H1 (cell line): Measurements from ENCODE around the gene CHN2. TPM values are rescaled to one million over a fixed set of nuclear protein-coding genes. Genes with fewer than 3 reads are reported as not detected.

Experiments
- CTCF ChIA-PET: fragments of 300-600 bp; sonication (Branson Sonifier 250); formaldehyde crosslinking; loops from one replicate; lab custom pipeline; 2021; ENCODE audit not compliant: partially characterized antibody; lab: Charles Lee
- POLR2A ChIA-PET: fragments of 300-600 bp; sonication (Branson Sonifier 250); formaldehyde crosslinking; loops from one replicate; lab custom pipeline; 2021; ENCODE audit warnings: inconsistent platforms; ENCODE audit not compliant: partially characterized antibody; lab: Charles Lee
- DNase-seq, 2 experiments: peaks; one replicate each; pipeline versions ENCODE4 v3.0.0 to v3.0.0-alpha.2; 2010 to 2022; ENCODE audit warnings: low spot score in 2 of 2, low read depth in 1 of 2, mixed read lengths in 1 of 2
- FAIRE-seq: peaks from 2 replicates; lab custom pipeline; 2011; peaks lifted over from hg19 to GRCh38; lab: Jason Lieb, UNC
- H2AFZ ChIP-seq: 2 replicates; pipeline ENCODE4 v1.8.1; 2012; ENCODE audit warnings: low read length, inconsistent platforms
- H2AK5ac ChIP-seq: 2 replicates; pipeline ENCODE4 v1.6.1; 2013; ENCODE audit warnings: low read depth, low read length
- H2BK120ac ChIP-seq: replicated peaks from 2 replicates; pipeline ENCODE3; 2013; ENCODE audit warnings: low read depth, low read length, inconsistent platforms
- H2BK12ac ChIP-seq: 2 replicates; pipeline ENCODE4 v1.6.1; 2013; ENCODE audit warnings: low read depth, low read length
- H2BK15ac ChIP-seq: 2 replicates; pipeline ENCODE4 v1.6.1; 2013; ENCODE audit warnings: low read length
- H2BK20ac ChIP-seq: 2 replicates; pipeline ENCODE4 v1.6.1; 2013; ENCODE audit warnings: low read length
- H2BK5ac ChIP-seq: 2 replicates; pipeline ENCODE4 v1.6.1; 2013; ENCODE audit warnings: low read depth, low read length
- H3K14ac ChIP-seq: 2 replicates; pipeline ENCODE4 v1.6.1; 2013; ENCODE audit warnings: inconsistent platforms; ENCODE audit not compliant: insufficient read length
- H3K18ac ChIP-seq: 2 replicates; pipeline ENCODE4 v1.6.1; 2013; ENCODE audit warnings: low read length; ENCODE audit errors: extremely low read depth
- H3K23ac ChIP-seq: 2 replicates; pipeline ENCODE4 v1.6.1; 2013; ENCODE audit warnings: inconsistent platforms; ENCODE audit not compliant: insufficient read length
- H3K23me2 ChIP-seq: 2 replicates; pipeline ENCODE4 v1.6.1; 2013; ENCODE audit warnings: low read depth, low read length
- H3K27ac ChIP-seq: 2 replicates; pipeline ENCODE4 v1.6.1; 2011; ENCODE audit warnings: low read depth, low read length, inconsistent platforms
- H3K27me3 ChIP-seq, 4 experiments: replicated peaks in 1 of 4; 1 replicate in 1 of 4; 2 replicates in 3 of 4; pipeline versions ENCODE4 v1.6.1 to v1.8.1; 2011 to 2013; ENCODE audit warnings: low read length in 3 of 4, mild to moderate bottlenecking in 3 of 4, inconsistent platforms in 2 of 4, mixed read lengths in 2 of 4, moderate library complexity in 1 of 4; ENCODE audit not compliant: control insufficient read depth in 3 of 4, insufficient read depth in 3 of 4; ENCODE audit errors: extremely low read depth in 1 of 4
- H3K36me3 ChIP-seq, 4 experiments: 2 replicates each; pipeline versions ENCODE4 v1.6.1 to v1.8.1; 2011 to 2013; ENCODE audit warnings: mild to moderate bottlenecking in 4 of 4, low read length in 3 of 4, moderate library complexity in 2 of 4, control low read depth in 1 of 4, inconsistent platforms in 1 of 4; ENCODE audit not compliant: insufficient read depth in 4 of 4, control insufficient read depth in 2 of 4
- H3K4ac ChIP-seq: replicated peaks from 2 replicates; pipeline ENCODE3; 2013; ENCODE audit warnings: low read length, low read depth, mixed read lengths, inconsistent platforms; ENCODE audit not compliant: insufficient read length
- H3K4me1 ChIP-seq, 4 experiments: replicated peaks in 1 of 4; 1 replicate in 1 of 4; 2 replicates in 3 of 4; pipeline versions ENCODE4 v1.6.1 to v1.8.1; 2011 to 2013; ENCODE audit warnings: low read length in 3 of 4, inconsistent platforms in 2 of 4, mixed read lengths in 1 of 4; ENCODE audit not compliant: insufficient read depth in 4 of 4, control insufficient read depth in 3 of 4
- H3K4me2 ChIP-seq, 2 experiments: 2 replicates each; pipeline versions ENCODE4 v1.6.1 to v1.8.1; 2011 to 2013; ENCODE audit warnings: low read depth in 2 of 2, low read length in 2 of 2, control low read depth in 1 of 2, inconsistent platforms in 1 of 2, mild to moderate bottlenecking in 1 of 2; ENCODE audit not compliant: insufficient read depth in 1 of 2
- H3K4me3 ChIP-seq, 4 experiments: fragments of 200-600, 300-600 bp in 1 of 4; sonication (generic), shearing (Covaris generic), sonication (Bioruptor Twin) in 1 of 4; 2 replicates each; pipeline versions ENCODE4 v1.5.1 to v1.8.1; 2011 to 2016; ENCODE audit warnings: low read length in 4 of 4, low read depth in 3 of 4, control low read depth in 2 of 4, inconsistent platforms in 2 of 4, mild to moderate bottlenecking in 2 of 4, mixed read lengths in 1 of 4, moderate library complexity in 1 of 4; ENCODE audit not compliant: insufficient read depth in 2 of 4; ENCODE audit errors: extremely low read depth in 1 of 4
- H3K56ac ChIP-seq: replicated peaks from 2 replicates; pipeline ENCODE3; 2013; ENCODE audit warnings: low read depth, mild to moderate bottlenecking, mixed read lengths, low read length, inconsistent platforms; ENCODE audit not compliant: insufficient read length
- H3K79me1 ChIP-seq: 2 replicates; pipeline ENCODE4 v1.6.1; 2013; ENCODE audit warnings: low read depth, low read length, control low read depth
- H3K79me2 ChIP-seq, 2 experiments: 2 replicates each; pipeline versions ENCODE4 v1.6.1 to v1.8.1; 2012 to 2013; ENCODE audit warnings: low read length in 2 of 2, mild to moderate bottlenecking in 2 of 2, inconsistent platforms in 1 of 2; ENCODE audit not compliant: insufficient read depth in 2 of 2, control insufficient read depth in 1 of 2
- H3K9ac ChIP-seq, 4 experiments: replicated peaks in 1 of 4; 1 replicate in 1 of 4; 2 replicates in 3 of 4; pipeline versions ENCODE4 v1.6.1 to v1.8.1; 2011 to 2013; ENCODE audit warnings: low read depth in 3 of 4, low read length in 3 of 4, control low read depth in 2 of 4, mild to moderate bottlenecking in 2 of 4, moderate library complexity in 2 of 4, inconsistent platforms in 1 of 4; ENCODE audit errors: extremely low read depth in 1 of 4
- H3K9me3 ChIP-seq, 2 experiments: 2 replicates each; pipeline versions ENCODE4 v1.6.1 to v1.8.1; 2012 to 2013; ENCODE audit warnings: mild to moderate bottlenecking in 2 of 2, moderate library complexity in 2 of 2, control low read depth in 1 of 2, inconsistent platforms in 1 of 2, low read depth in 1 of 2, low read length in 1 of 2, mixed read lengths in 1 of 2; ENCODE audit not compliant: insufficient read depth in 2 of 2
- H4K20me1 ChIP-seq, 2 experiments: replicated peaks in 1 of 2; 2 replicates each; pipeline versions ENCODE3 to v1.8.1; 2011 to 2013; ENCODE audit warnings: inconsistent platforms in 2 of 2, low read length in 2 of 2, mild to moderate bottlenecking in 1 of 2; ENCODE audit not compliant: insufficient read depth in 2 of 2, control insufficient read depth in 1 of 2
- H4K5ac ChIP-seq: 2 replicates; pipeline ENCODE4 v1.6.1; 2013; ENCODE audit warnings: low read length, low read depth, mixed read lengths, inconsistent platforms; ENCODE audit not compliant: insufficient read length
- H4K8ac ChIP-seq: 2 replicates; pipeline ENCODE4 v1.8.0; 2013; ENCODE audit warnings: mild to moderate bottlenecking, moderate library complexity, low read length, inconsistent platforms; ENCODE audit not compliant: insufficient read depth; ENCODE audit errors: extremely low read depth
- H4K91ac ChIP-seq: replicated peaks from 2 replicates; pipeline ENCODE3; 2013; ENCODE audit warnings: low read length, mixed read lengths, inconsistent platforms; ENCODE audit not compliant: insufficient read length
- SIX5 ChIP-seq: IDR thresholded peaks from 2 replicates; pipeline ENCODE4 v1.6.1; 2011; ENCODE audit warnings: mild to moderate bottlenecking, low read depth, low read length
- WGBS, 2 experiments: shearing (Covaris generic) in 1 of 2; methylation state at CpG; one replicate each; pipeline versions ENCODE4 v1.1.6 to v1.1.7; 2013 to 2015; ENCODE audit warnings: low lambda C conversion rate in 2 of 2, mixed read lengths in 2 of 2, inconsistent platforms in 1 of 2, low coverage in 1 of 2, missing lambda C conversion rate in 1 of 2; ENCODE audit not compliant: insufficient replicate concordance in 2 of 2, insufficient coverage in 1 of 2, insufficient read length in 1 of 2; ENCODE audit errors: extremely low coverage in 1 of 2, missing lambda C conversion rate in 1 of 2; 5-methylcytosine and 5-hydroxymethylcytosine counted together
- polyA plus RNA-seq, 7 experiments: library from polyadenylated mRNA; depleted of rRNA in 3 of 7; stranded (reverse) in 5 of 7; unstranded in 2 of 7; fragments of >200 nt in 5 of 7; fragments of 200-250 nt in 2 of 7; gene quantifications; 1 replicate in 5 of 7; 2 replicates in 1 of 7; 4 replicates in 1 of 7; pipeline versions ENCODE4 v1.2.1 to v1.2.3, GENCODE V29; 2011 to 2013; ENCODE audit warnings: missing spikeins in 2 of 7, mixed read lengths in 2 of 7
- total RNA-seq: library from RNA; stranded (reverse); fragmentation: NEBNext Ultra II Directional; extraction: Animal tissue kit (Norgen Biotek cat#: 25700); gene quantifications from 2 replicates; pipeline ENCODE4 v1.2.1, GENCODE V29; 2021

Gene CHN2
- total and polyA plus RNA-seq, 2 of the 8 experiments (the other 6 are each of a cell fraction or from before 2014, with no cell fraction given), result 2.9 to 4.8 TPM

- Histone ChIP-seq H3K4ac (no peak overlapping the region), H2BK5ac (no peak overlapping the region), H3K27ac (no peak overlapping the region), H2BK20ac (no peak overlapping the region), H3K23me2 (no peaks in the 10 kb centered on the region), H3K36me3 (no peaks in the 10 kb centered on the region), H2BK15ac (no peak overlapping the region), H2AK5ac (no peak overlapping the region), H3K4me2 (no peak overlapping the region), H2AFZ (no peak overlapping the region; the same call in 1 of the 2 replicates), H4K91ac (no peak overlapping the region), H3K9ac (no peak overlapping the region), H4K5ac (no peak overlapping the region), H3K4me3 (no peak overlapping the region), H3K23ac (no peak overlapping the region), H4K20me1 (no peaks in the 10 kb centered on the region), H2BK12ac (no peak overlapping the region), H3K9me3 (no peaks in the 10 kb centered on the region), H3K14ac (no peak overlapping the region), H2BK120ac (no peak overlapping the region), H3K56ac (no peak overlapping the region), H4K8ac (no peak overlapping the region), H3K18ac (no peak overlapping the region), H3K79me2 (no peaks in the 10 kb centered on the region), H3K4me1 (peaks cover 0 to 4% (median under 1%) of the 10 kb centered on the region in 4 experiments; a peak in 1 of 7 replicates), H3K79me1 (no peaks in the 10 kb centered on the region), H3K27me3 (no peaks in the 10 kb centered on the region; a peak in 2 of 7 replicates)
- CTCF ChIA-PET, result interaction anchor here (1.4 kb wide), 1 partner anchor 58 kb away, joined by 4 read pairs; no protein-coding TSS in a partner anchor
- POLR2A ChIA-PET, result interaction anchor here (1.1 kb wide), 1 partner anchor 65 kb away, joined by 4 read pairs; no protein-coding TSS in a partner anchor
- no peak for FAIRE-seq
- 74% methylated on average over 5 of the region's 5 CpGs; no CpG with 5 or more reads in 1 of the 2 experiments for WGBS, 2 experiments
- DNase-seq, result no peak
- TF ChIP-seq SIX5, result no peak
These were observed 285.9 kb downstream of the CHN2 start for GRCh38 chr7:29480451-29480850.
